IMR-90 (cell line): ENCODE data around the gene PRCD. TPM values are rescaled to one million over a fixed set of nuclear protein-coding genes. Genes with fewer than 3 reads are reported as not detected.
"Not testable (repeated sequence)": the region's sequence is repeated elsewhere in the genome, so short reads cannot be mapped to it uniquely, and the experiment has no call there.

ENCODE experiments used
- ATAC-seq: fragments of 200-7000 bp; cut with Tn5 transposase; 2 replicates; pipeline ENCODE4 v1.9.1; 2020; ENCODE audit warnings: low read depth, mild to moderate bottlenecking, moderate library complexity
- BruUV-seq: library from RNA; stranded (reverse); fragments of 400-500 nt; replicated peaks from 2 replicates; lab custom pipeline; 2021; lab: Mats Ljungman, UMichigan
- CTCF ChIA-PET: fragments of 300-600 bp; formaldehyde crosslinking; extraction: SDS; loops from one replicate; lab custom pipeline; 2021; ENCODE audit warnings: antibody characterized with exemption; lab: Yijun Ruan, JAX
- POLR2A ChIA-PET: fragments of 300-600 bp; sonication (Branson Sonifier 250); formaldehyde crosslinking; loops from one replicate; lab custom pipeline; 2022; ENCODE audit warnings: antibody characterized with exemption; ENCODE audit not compliant: unreplicated experiment; lab: Charles Lee
- DNase-seq: peaks from one replicate; pipeline ENCODE4 v3.0.0; 2013
- H2AFZ ChIP-seq: replicated peaks from 2 replicates; pipeline ENCODE3; 2013; ENCODE audit warnings: low read length, mild to moderate bottlenecking; ENCODE audit not compliant: poor library complexity
- H2AK5ac ChIP-seq: 2 replicates; pipeline ENCODE4 v1.6.1; 2013; ENCODE audit warnings: low read depth, low read length, inconsistent platforms
- H2AK9ac ChIP-seq: replicated peaks from 2 replicates; pipeline ENCODE3; 2013; ENCODE audit warnings: mild to moderate bottlenecking, low read depth, low read length, moderate library complexity; ENCODE audit not compliant: poor library complexity
- H2BK120ac ChIP-seq: 2 replicates; pipeline ENCODE4 v1.6.1; 2013; ENCODE audit warnings: low read depth, low read length, inconsistent platforms
- H2BK15ac ChIP-seq: 3 replicates; pipeline ENCODE4 v1.6.1; 2013; ENCODE audit warnings: low read depth, low read length, inconsistent platforms
- H2BK20ac ChIP-seq: 2 replicates; pipeline ENCODE4 v1.6.1; 2013; ENCODE audit warnings: low read depth, mild to moderate bottlenecking, inconsistent platforms, low read length, moderate library complexity
- H2BK5ac ChIP-seq: 2 replicates; pipeline ENCODE4 v1.6.1; 2013; ENCODE audit warnings: mild to moderate bottlenecking, low read depth, low read length, inconsistent platforms; ENCODE audit not compliant: poor library complexity, severe bottlenecking
- H3K14ac ChIP-seq: replicated peaks from 2 replicates; pipeline ENCODE4 v1.6.1; 2013; ENCODE audit warnings: low read depth, low read length, inconsistent platforms
- H3K18ac ChIP-seq: 2 replicates; pipeline ENCODE4 v1.6.1; 2013; ENCODE audit warnings: low read depth, low read length, control low read depth
- H3K23ac ChIP-seq: 2 replicates; pipeline ENCODE4 v1.6.1; 2013; ENCODE audit warnings: low read depth, low read length, inconsistent platforms
- H3K27ac ChIP-seq: 2 replicates; pipeline ENCODE4 v1.5.1; 2013; ENCODE audit warnings: mild to moderate bottlenecking, control low read depth, low read length; ENCODE audit not compliant: insufficient read depth
- H3K27me3 ChIP-seq: 2 replicates; pipeline ENCODE4 v1.6.1; 2013; ENCODE audit warnings: low read length; ENCODE audit not compliant: control insufficient read depth, insufficient read depth
- H3K36me3 ChIP-seq: 2 replicates; pipeline ENCODE4 v1.6.1; 2013; ENCODE audit warnings: low read length, mixed read lengths; ENCODE audit not compliant: control insufficient read depth, insufficient read depth
- H3K4ac ChIP-seq: 2 replicates; pipeline ENCODE4 v1.6.1; 2013; ENCODE audit warnings: low read depth, low read length, inconsistent platforms
- H3K4me1 ChIP-seq: 2 replicates; pipeline ENCODE4 v1.6.1; 2013; ENCODE audit warnings: low read length, mixed read lengths; ENCODE audit not compliant: control insufficient read depth, insufficient read depth
- H3K4me2 ChIP-seq: 2 replicates; pipeline ENCODE4 v1.6.1; 2013; ENCODE audit warnings: low read depth, mild to moderate bottlenecking, control low read depth, low read length, moderate library complexity
- H3K4me3 ChIP-seq: 2 replicates; pipeline ENCODE4 v1.5.1; 2013; ENCODE audit warnings: low read depth, mild to moderate bottlenecking, control low read depth, low read length, moderate library complexity; ENCODE audit not compliant: insufficient read depth
- H3K56ac ChIP-seq: 2 replicates; pipeline ENCODE4 v1.6.1; 2013; ENCODE audit warnings: low read length, inconsistent platforms; ENCODE audit not compliant: insufficient read depth; ENCODE audit errors: extremely low read depth
- H3K79me1 ChIP-seq, 2 experiments: 2 replicates each; pipeline ENCODE4 v1.6.1; 2013; ENCODE audit warnings: low read length in 2 of 2, inconsistent platforms in 1 of 2, low read depth in 1 of 2
- H3K9ac ChIP-seq: 2 replicates; pipeline ENCODE4 v1.6.1; 2013; ENCODE audit warnings: low read depth, low read length, control low read depth
- H3K9me1 ChIP-seq: 2 replicates; pipeline ENCODE4 v1.6.1; 2013; ENCODE audit warnings: low read length, inconsistent platforms; ENCODE audit not compliant: insufficient read depth
- H3K9me3 ChIP-seq: 2 replicates; pipeline ENCODE4 v1.6.1; 2013; ENCODE audit warnings: low read length; ENCODE audit not compliant: control insufficient read depth, insufficient read depth
- H4K20me1 ChIP-seq: 2 replicates; pipeline ENCODE4 v1.6.1; 2013; ENCODE audit warnings: low read length, inconsistent platforms; ENCODE audit not compliant: insufficient read depth
- H4K5ac ChIP-seq: 2 replicates; pipeline ENCODE4 v1.6.1; 2013; ENCODE audit warnings: mild to moderate bottlenecking, low read depth, low read length, control low read depth
- H4K8ac ChIP-seq, 2 experiments: 2 replicates each; pipeline ENCODE4 v1.6.1; 2013; ENCODE audit warnings: low read depth in 2 of 2, low read length in 2 of 2, control low read depth in 1 of 2, inconsistent platforms in 1 of 2
- H4K91ac ChIP-seq: 2 replicates; pipeline ENCODE4 v1.6.1; 2013; ENCODE audit warnings: low read depth, low read length, inconsistent platforms; ENCODE audit not compliant: insufficient read depth
- WGBS, 2 experiments: methylation state at CpG; one replicate each; pipeline versions ENCODE4 v1.1.5 to v1.1.7; 2013; ENCODE audit warnings: missing lambda C conversion rate in 2 of 2; ENCODE audit not compliant: insufficient read length in 1 of 2; ENCODE audit errors: extremely low coverage in 2 of 2; 5-methylcytosine and 5-hydroxymethylcytosine counted together
- dilution Hi-C: fragments of 300-500 bp; cut with HindIII; formaldehyde crosslinking; loops from one replicate; pipeline ENCODE4 v1.14.3; 2018; ENCODE audit warnings: low sequenced_read_pairs; ENCODE audit not compliant: unreplicated experiment
- in situ Hi-C: fragments of 300-500 bp; cut with MboI; formaldehyde crosslinking; loops from 3 replicates; pipeline ENCODE4 v1.14.3; 2019; ENCODE audit warnings: low sequenced_read_pairs, inconsistent platforms, mixed read lengths
- intact Hi-C: fragments of 100-400 bp; cut with micrococcal nuclease; formaldehyde crosslinking; loops from 2 replicates; pipeline ENCODE4 v1.10.0; 2022
- polyA plus RNA-seq, 3 experiments: library from polyadenylated mRNA; depleted of rRNA; stranded (reverse); fragments of >200 nt; gene quantifications; 2 replicates each; pipeline ENCODE4 v1.2.3, GENCODE V29; 2012; ENCODE audit warnings: low replicate concordance in 1 of 3
- total RNA-seq: library from RNA; depleted of rRNA; stranded (reverse); fragments of >200 nt; gene quantifications from 2 replicates; pipeline ENCODE4 v1.2.3, GENCODE V29; 2012

The PRCD gene
- total and polyA plus RNA-seq, 2 of the 4 experiments (the other 2 are of a cell fraction), result 0.32 TPM; not detected in 1

GRCh38 chr17:76527016-76527415, 12.8 kb upstream of the PRCD start:
- Histone ChIP-seq H3K14ac (peak overlapping the region; percentile 69), H3K79me1 (peaks cover 0 to 20% of the 10 kb centered on the region in 2 experiments; a peak in 1 of 4 replicates), H2AK9ac (peak overlapping the region; percentile 88), H2AK5ac (peak overlapping the region; percentile 91), H3K4ac (peak overlapping the region; percentile 94), H4K91ac (peak overlapping the region; percentile 63), H2BK5ac (peak overlapping the region; percentile 23), H2BK20ac (peak overlapping the region; percentile 91), H2BK15ac (peak overlapping the region; percentile 99; the same call in 1 of the 3 replicates), H2BK120ac (peak overlapping the region; percentile 89), H2AFZ (peak overlapping the region; percentile 88), H3K27ac (peak overlapping the region; percentile 13; the same call in 1 of the 2 replicates), H3K9me1 (peaks cover 25% of the 10 kb centered on the region), H4K5ac (peak overlapping the region; percentile 40; the same call in 1 of the 2 replicates), H3K4me1 (peaks cover 52% of the 10 kb centered on the region), H3K18ac (peak overlapping the region; percentile 30), H4K8ac (peak overlapping the region in 1 of 2 experiments; percentile 78; a peak in 1 of 4 replicates)
- BruUV-seq, H3K36me3 ChIP-seq, H3K23ac ChIP-seq, intact Hi-C loops, H3K4me2 ChIP-seq, in situ Hi-C loops, H3K9ac ChIP-seq, POLR2A ChIA-PET, DNase-seq, H3K9me3 ChIP-seq, H4K20me1 ChIP-seq, H3K4me3 ChIP-seq, H3K27me3 ChIP-seq, dilution Hi-C loops, ATAC-seq, H3K56ac ChIP-seq: not testable (repeated sequence)
- 61% methylated on average over 4 of the region's 9 CpGs; no CpG with 5 or more reads in 1 of the 2 experiments for WGBS, 2 experiments
- CTCF ChIA-PET, result interaction anchor here (0.6 to 2.0 kb wide), 2 partner anchors 10 to 97 kb away, joined by 3 to 6 read pairs; no protein-coding TSS in a partner anchor
